HepG2 (cell line): ENCODE measurements around the gene UBE2C. TPM values are rescaled to one million over a fixed set of nuclear protein-coding genes. Genes with fewer than 3 reads are reported as not detected.

ENCODE experiments used
- EHMT2 ChIP-seq: fragments of 200-600 bp; sonication (generic); IDR thresholded peaks from 2 replicates; pipeline ENCODE4 v1.7.0; 2017; ENCODE audit warnings: antibody characterized with exemption, low read depth, low read length, borderline replicate concordance
- ELF1 ChIP-seq: sonication (generic); formaldehyde crosslinking; IDR thresholded peaks from 2 replicates; pipeline ENCODE4 v1.4.0; 2020; ENCODE audit warnings: missing genetic modification reagents
- GATAD1 ChIP-seq: IDR thresholded peaks from 2 replicates; pipeline ENCODE4 v1.6.1; 2016; ENCODE audit warnings: missing genetic modification reagents, missing compliant biosample characterization
- GATAD2A ChIP-seq: IDR thresholded peaks from 2 replicates; pipeline ENCODE4 v1.6.1; 2016
- HOMEZ ChIP-seq: IDR thresholded peaks from 2 replicates; pipeline ENCODE4 v1.6.1; 2016; ENCODE audit warnings: low read depth
- KLF11 ChIP-seq: IDR thresholded peaks from 2 replicates; pipeline ENCODE4 v1.6.1; 2016; ENCODE audit warnings: missing compliant biosample characterization
- MXI1 ChIP-seq: IDR thresholded peaks from 3 replicates; pipeline ENCODE4 v1.6.1; 2012; ENCODE audit warnings: low read depth, low read length, inconsistent platforms, borderline replicate concordance
- SIX4 ChIP-seq: sonication (generic); formaldehyde crosslinking; IDR thresholded peaks from 2 replicates; pipeline ENCODE4 v1.4.0; 2020; ENCODE audit warnings: missing genetic modification reagents
- SMAD3 ChIP-seq: sonication (generic); formaldehyde crosslinking; IDR thresholded peaks from 2 replicates; pipeline ENCODE4 v1.4.0; 2020; ENCODE audit warnings: missing genetic modification reagents
- SOX6 ChIP-seq, 2 experiments: fragments of 450-650 bp in 1 of 2; sonication (generic) in 1 of 2; formaldehyde crosslinking in 1 of 2; IDR thresholded peaks; 2 replicates each; pipeline versions ENCODE4 v1.4.0 to v1.6.1; 2017 to 2020; ENCODE audit warnings: antibody characterized with exemption in 1 of 2, mild to moderate bottlenecking in 1 of 2, missing genetic modification reagents in 1 of 2
- TBX2 ChIP-seq: sonication (generic); formaldehyde crosslinking; IDR thresholded peaks from 2 replicates; pipeline ENCODE4 v1.5.0; 2020; ENCODE audit warnings: missing genetic modification reagents, mild to moderate bottlenecking, borderline replicate concordance
- UBTF ChIP-seq: sonication (generic); formaldehyde crosslinking; IDR thresholded peaks from 2 replicates; pipeline ENCODE4 v1.4.0; 2020; ENCODE audit warnings: mild to moderate bottlenecking, missing genetic modification reagents
- XRCC5 ChIP-seq: fragments of 200-400 bp; formaldehyde crosslinking; optimal IDR thresholded peaks from 2 replicates; pipeline ENCODE3; 2017; ENCODE audit warnings: mild to moderate bottlenecking, low read length
- ZNF12 ChIP-seq: sonication (generic); formaldehyde crosslinking; IDR thresholded peaks from 2 replicates; pipeline ENCODE4 v1.5.0; 2020; ENCODE audit warnings: missing genetic modification reagents
- ZNF343 ChIP-seq: sonication (generic); formaldehyde crosslinking; IDR thresholded peaks from 2 replicates; pipeline ENCODE4 v1.4.0; 2020; ENCODE audit warnings: mild to moderate bottlenecking, missing genetic modification reagents
- ZNF362 ChIP-seq: sonication (generic); formaldehyde crosslinking; IDR thresholded peaks from 2 replicates; pipeline ENCODE4 v1.4.0; 2020; ENCODE audit warnings: missing genetic modification reagents, mild to moderate bottlenecking, borderline replicate concordance
- ZNF569 ChIP-seq: sonication (generic); formaldehyde crosslinking; IDR thresholded peaks from 2 replicates; pipeline ENCODE4 v1.5.0; 2020; ENCODE audit warnings: mild to moderate bottlenecking, missing genetic modification reagents, moderate library complexity, borderline replicate concordance
- ZNF614 ChIP-seq: IDR thresholded peaks from 2 replicates; pipeline ENCODE4 v1.6.1; 2018; ENCODE audit warnings: missing biosample characterization, missing genetic modification reagents, inconsistent platforms, borderline replicate concordance
- ZSCAN22 ChIP-seq: sonication (generic); formaldehyde crosslinking; IDR thresholded peaks from 2 replicates; pipeline ENCODE4 v1.4.0; 2020; ENCODE audit warnings: mild to moderate bottlenecking, missing genetic modification reagents
- polyA plus RNA-seq, 8 experiments: library from polyadenylated mRNA; depleted of rRNA in 3 of 8; stranded (reverse) in 7 of 8; unstranded in 1 of 8; fragments of >200 nt; fragmentation: Illumina TruSeq in 4 of 8; extraction: Trizol in 4 of 8; gene quantifications; 2 replicates each; pipeline versions ENCODE4 v1.2.1 to v1.2.3, GENCODE V29; 2011 to 2016; ENCODE audit warnings: low read depth in 4 of 8, missing spikeins in 1 of 8, mixed read lengths in 1 of 8; ENCODE audit not compliant: insufficient read depth in 1 of 8
- total RNA-seq, 5 experiments: library from RNA; depleted of rRNA; stranded (reverse); fragments of >200 nt; fragmentation: Illumina TruSeq; extraction: Trizol; gene quantifications; 2 replicates each; pipeline ENCODE4 v1.2.3, GENCODE V29; 2016; ENCODE audit warnings: low read depth in 1 of 5
- TF ChIP-seq, protein P1 (sequence below): sonication (generic); formaldehyde crosslinking; IDR thresholded peaks from 2 replicates; pipeline ENCODE4 v1.4.0; 2020; ENCODE audit warnings: mild to moderate bottlenecking, missing genetic modification reagents

The UBE2C gene
- total and polyA plus RNA-seq, 2 of the 13 experiments (the other 11 are each of a cell fraction or from before 2014, with no cell fraction given) = 100 to 123 TPM

DNA sequence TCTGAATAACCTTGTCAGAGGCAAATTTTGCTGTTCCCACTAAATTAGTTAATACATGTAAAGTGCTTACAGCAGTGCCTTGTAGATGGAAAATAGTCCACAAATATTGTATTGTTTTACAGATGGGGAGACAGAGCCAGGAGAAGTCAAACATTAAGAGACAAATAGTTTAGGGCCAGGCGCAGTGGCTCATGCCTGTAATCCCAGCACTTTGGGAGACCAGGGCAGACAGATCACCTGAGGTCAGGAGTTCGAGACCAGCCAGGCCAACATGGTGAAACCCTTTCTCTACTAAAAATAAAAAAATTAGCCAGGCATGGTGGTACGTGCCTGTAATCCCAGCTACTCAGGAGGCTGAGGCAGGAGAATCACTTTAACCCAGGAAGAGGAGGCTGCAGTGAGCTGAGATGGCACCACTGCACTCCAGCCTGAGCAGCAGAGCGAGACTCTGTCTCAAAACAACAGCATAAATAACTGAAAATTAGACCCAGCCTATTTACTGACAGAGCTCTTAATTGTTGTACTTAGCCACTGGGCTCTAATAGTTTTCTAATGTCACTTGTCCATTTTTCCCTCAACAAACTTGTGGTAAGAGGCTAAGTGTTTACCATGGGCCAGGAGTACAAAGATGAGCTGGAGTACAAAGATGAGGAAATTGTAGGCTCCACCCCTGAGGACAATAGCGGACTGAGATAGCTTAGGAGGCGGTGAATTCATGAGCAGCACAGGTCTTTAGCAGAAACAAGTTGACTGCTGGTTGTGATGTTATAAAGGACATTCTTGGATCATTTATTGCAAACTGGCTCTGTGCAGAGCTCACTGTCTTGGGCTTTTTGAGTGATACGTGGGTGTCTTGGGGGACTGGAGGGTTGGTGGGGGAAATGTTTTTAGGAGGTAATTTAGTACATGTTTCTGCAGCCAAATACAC is 51.4 kb downstream of the UBE2C start (continued):
- no peak; the same call in 1 of the 2 replicates for TF ChIP-seq KLF11 (CRISPR knock-in tag)
- no peak for TF ChIP-seq SOX6 (IDR thresholded peaks at IDR 0.05)
- TF ChIP-seq SOX6 (CRISPR knock-in tag; IDR thresholded peaks at IDR 0.05) = peak; percentile 97
- TF ChIP-seq GATAD2A = peak; percentile 79
- peak; percentile 29; the same call in 1 of the 2 replicates for TF ChIP-seq ELF1 (CRISPR knock-in tag)
- TF ChIP-seq UBTF = peak; percentile 37; the same call in 1 of the 2 replicates
- TF ChIP-seq ZNF12 = 0 out of 2 replicates have a peak, but pooled peaks have one; percentile 34
- peak; percentile 58 for TF ChIP-seq XRCC5
- TF ChIP-seq MXI1 = peak; percentile 62; the same call in 1 of the 3 replicates
- TF ChIP-seq EHMT2 = 0 out of 2 replicates have a peak, but pooled peaks have one; percentile 30
- TF ChIP-seq ZNF343 (CRISPR knock-in tag) = no peak
- TF ChIP-seq ZSCAN22 (CRISPR knock-in tag) = no peak
- peak; percentile 57; the same call in 1 of the 2 replicates for TF ChIP-seq SMAD3
- peak; percentile 48; the same call in 1 of the 2 replicates for TF ChIP-seq ZNF614 (CRISPR knock-in tag)
- peak; percentile 51; the same call in 1 of the 2 replicates for TF ChIP-seq GATAD1 (CRISPR knock-in tag)
- no peak for TF ChIP-seq ZNF362
- TF ChIP-seq, protein P1, sequence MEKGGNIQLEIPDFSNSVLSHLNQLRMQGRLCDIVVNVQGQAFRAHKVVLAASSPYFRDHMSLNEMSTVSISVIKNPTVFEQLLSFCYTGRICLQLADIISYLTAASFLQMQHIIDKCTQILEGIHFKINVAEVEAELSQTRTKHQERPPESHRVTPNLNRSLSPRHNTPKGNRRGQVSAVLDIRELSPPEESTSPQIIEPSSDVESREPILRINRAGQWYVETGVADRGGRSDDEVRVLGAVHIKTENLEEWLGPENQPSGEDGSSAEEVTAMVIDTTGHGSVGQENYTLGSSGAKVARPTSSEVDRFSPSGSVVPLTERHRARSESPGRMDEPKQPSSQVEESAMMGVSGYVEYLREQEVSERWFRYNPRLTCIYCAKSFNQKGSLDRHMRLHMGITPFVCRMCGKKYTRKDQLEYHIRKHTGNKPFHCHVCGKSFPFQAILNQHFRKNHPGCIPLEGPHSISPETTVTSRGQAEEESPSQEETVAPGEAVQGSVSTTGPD (CRISPR knock-in tag) = no peak; the same call in 1 of the 2 replicates
- TF ChIP-seq ZNF569 (CRISPR knock-in tag) = no peak
- TF ChIP-seq SIX4 (CRISPR knock-in tag) = no peak
- peak; percentile 84; the same call in 1 of the 2 replicates for TF ChIP-seq HOMEZ (CRISPR knock-in tag)
- TF ChIP-seq TBX2 (CRISPR knock-in tag) = peak; percentile 80
